ENCODE results near the gene CABP2.

DNA sequence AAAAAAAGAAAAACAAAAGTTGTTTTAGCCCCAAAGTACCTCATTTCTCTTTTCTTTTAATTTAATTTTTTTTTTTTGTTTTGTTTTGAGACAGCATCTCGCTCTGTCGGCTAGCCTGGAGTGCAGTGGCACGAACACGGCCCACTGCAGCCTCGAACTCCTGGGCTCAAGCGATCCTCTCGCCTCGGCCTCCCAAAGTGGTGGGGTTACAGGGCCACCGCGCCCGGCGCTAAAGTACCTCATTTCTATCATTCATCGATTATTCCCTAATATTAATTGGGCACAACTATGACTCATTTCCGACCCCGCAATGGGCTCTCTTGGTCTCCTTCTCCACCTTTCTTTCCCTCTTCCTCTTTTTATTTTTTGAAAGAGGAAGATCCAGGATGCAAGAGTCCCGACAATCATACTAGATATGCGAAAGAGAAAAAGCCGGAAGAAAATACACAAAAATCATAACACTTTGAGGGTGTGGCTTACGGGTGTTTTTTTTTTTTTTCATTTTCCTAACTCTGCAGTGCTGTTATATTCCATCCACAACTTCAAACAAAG lies 40.9 kb downstream of the CABP2 start:
- no peak for TF ChIP-seq EZH2 (IDR thresholded peaks at IDR 0.05; ENCODE audit: borderline replicate concordance, low read depth, low read length, severe bottlenecking)
- TF ChIP-seq, protein P1, sequence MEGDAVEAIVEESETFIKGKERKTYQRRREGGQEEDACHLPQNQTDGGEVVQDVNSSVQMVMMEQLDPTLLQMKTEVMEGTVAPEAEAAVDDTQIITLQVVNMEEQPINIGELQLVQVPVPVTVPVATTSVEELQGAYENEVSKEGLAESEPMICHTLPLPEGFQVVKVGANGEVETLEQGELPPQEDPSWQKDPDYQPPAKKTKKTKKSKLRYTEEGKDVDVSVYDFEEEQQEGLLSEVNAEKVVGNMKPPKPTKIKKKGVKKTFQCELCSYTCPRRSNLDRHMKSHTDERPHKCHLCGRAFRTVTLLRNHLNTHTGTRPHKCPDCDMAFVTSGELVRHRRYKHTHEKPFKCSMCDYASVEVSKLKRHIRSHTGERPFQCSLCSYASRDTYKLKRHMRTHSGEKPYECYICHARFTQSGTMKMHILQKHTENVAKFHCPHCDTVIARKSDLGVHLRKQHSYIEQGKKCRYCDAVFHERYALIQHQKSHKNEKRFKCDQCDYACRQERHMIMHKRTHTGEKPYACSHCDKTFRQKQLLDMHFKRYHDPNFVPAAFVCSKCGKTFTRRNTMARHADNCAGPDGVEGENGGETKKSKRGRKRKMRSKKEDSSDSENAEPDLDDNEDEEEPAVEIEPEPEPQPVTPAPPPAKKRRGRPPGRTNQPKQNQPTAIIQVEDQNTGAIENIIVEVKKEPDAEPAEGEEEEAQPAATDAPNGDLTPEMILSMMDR (IDR thresholded peaks at IDR 0.05; ENCODE audit: borderline replicate concordance, extremely low read depth, low read length, poor library complexity, severe bottlenecking): no peak

Measured in DND-41 (cell line).